Mammary epithelial cell (primary cell): Measurements from ENCODE around the gene RTN4RL2.

ENCODE experiments used
- CTCF ChIP-seq, 2 donors: IDR thresholded peaks in 1 of 2; conservative IDR thresholded peaks in 1 of 2; 2 replicates each; pipeline ENCODE4 v1.5.1; 2011 to 2012; ENCODE audit warnings: inconsistent platforms in 2 of 2, low read length in 2 of 2, mild to moderate bottlenecking in 2 of 2, control low read depth in 1 of 2, low read depth in 1 of 2; ENCODE audit not compliant: insufficient read depth in 1 of 2; ENCODE audit errors: extremely low read depth in 1 of 2
- EZH2 ChIP-seq: IDR thresholded peaks from 2 replicates; pipeline ENCODE4 v1.6.1; 2012; ENCODE audit warnings: low read length, inconsistent platforms, borderline replicate concordance

GRCh38 chr11:57481315-57481714, 21.0 kb downstream of the RTN4RL2 start:
- TF ChIP-seq EZH2 (no peak), CTCF (conservative IDR thresholded peaks at IDR 0.05 in 1 of 2, IDR thresholded peaks at IDR 0.05 in 1 of 2; ENCODE audit: extremely low read depth in 1 of 2, insufficient read depth in 1 of 2, low read depth in 1 of 2, low read length in 2 of 2) (no peak)
